Left lung (tissue), 10 donors: ENCODE data around the gene VPS13C. TPM values are rescaled to one million over a fixed set of nuclear protein-coding genes. Genes with fewer than 3 reads are reported as not detected.

ENCODE experiments used
- ATAC-seq: fragments of 200-7000 bp; cut with Tn5 transposase; one replicate; pipeline ENCODE4 v1.9.1; 2020; ENCODE audit warnings: moderate library complexity
- DNase-seq, 4 donors: peaks; one replicate each; pipeline ENCODE4 v3.0.0-alpha.2; 2013 to 2020
- H3K27ac ChIP-seq, 2 donors: fragments of 200-600 bp; sonication (generic) in 1 of 2; one replicate each; pipeline versions ENCODE4 v1.5.0 to v1.8.0; 2020 to 2021
- H3K27me3 ChIP-seq, 2 donors: fragments of 200-600 bp; sonication (generic) in 1 of 2; one replicate each; pipeline versions ENCODE4 v1.5.0 to v1.8.0; 2020 to 2021
- H3K36me3 ChIP-seq, 2 donors: fragments of 200-600 bp; sonication (generic) in 1 of 2; one replicate each; pipeline versions ENCODE4 v1.5.0 to v1.8.0; 2020 to 2021
- H3K4me1 ChIP-seq, 2 donors: fragments of 200-600 bp; one replicate each; pipeline ENCODE4 v1.8.0; 2021
- H3K4me3 ChIP-seq, 2 donors: fragments of 200-600 bp; sonication (generic) in 1 of 2; one replicate each; pipeline versions ENCODE4 v1.5.0 to v1.8.0; 2020 to 2021; ENCODE audit warnings: mild to moderate bottlenecking in 1 of 2
- H3K9me3 ChIP-seq, 2 donors: fragments of 200-600 bp; sonication (generic) in 1 of 2; one replicate each; pipeline versions ENCODE4 v1.5.0 to v1.8.0; 2020 to 2021
- intact Hi-C, 2 donors: fragments of 100-400 bp; cut with DNase I; formaldehyde crosslinking; loops; one replicate each; pipeline versions ENCODE4 v1.11.2 to v1.14.2; 2022
- polyA plus RNA-seq, 6 donors: library from polyadenylated mRNA; unstranded; fragments of 120-200 nt; gene quantifications; one replicate each; pipeline ENCODE4 v1.2.1, GENCODE V29; 2013; ENCODE audit not compliant: insufficient read length in 6 of 6
- total RNA-seq, 2 donors: library from RNA; stranded (reverse); fragmentation: NEBNext Ultra II Directional; extraction: Animal tissue kit (Norgen Biotek cat#: 25700); gene quantifications; one replicate each; pipeline ENCODE4 v1.2.1, GENCODE V29; 2021
- TF ChIP-seq, protein P1 (sequence below), 2 donors: fragments of 200-600 bp; sonication (generic) in 1 of 2; IDR thresholded peaks; one replicate each; pipeline versions ENCODE4 v1.5.0 to v1.8.0; 2021; ENCODE audit warnings: antibody characterized with exemption in 2 of 2
- donor health status: DM: no; HTN: yes; CAD: no.
- donor health status: DM: no; HTN: no; CAD: no.

Gene VPS13C
- total and polyA plus RNA-seq, 8 donors = 54.8 to 96.7 (median 61.4) TPM

DNA sequence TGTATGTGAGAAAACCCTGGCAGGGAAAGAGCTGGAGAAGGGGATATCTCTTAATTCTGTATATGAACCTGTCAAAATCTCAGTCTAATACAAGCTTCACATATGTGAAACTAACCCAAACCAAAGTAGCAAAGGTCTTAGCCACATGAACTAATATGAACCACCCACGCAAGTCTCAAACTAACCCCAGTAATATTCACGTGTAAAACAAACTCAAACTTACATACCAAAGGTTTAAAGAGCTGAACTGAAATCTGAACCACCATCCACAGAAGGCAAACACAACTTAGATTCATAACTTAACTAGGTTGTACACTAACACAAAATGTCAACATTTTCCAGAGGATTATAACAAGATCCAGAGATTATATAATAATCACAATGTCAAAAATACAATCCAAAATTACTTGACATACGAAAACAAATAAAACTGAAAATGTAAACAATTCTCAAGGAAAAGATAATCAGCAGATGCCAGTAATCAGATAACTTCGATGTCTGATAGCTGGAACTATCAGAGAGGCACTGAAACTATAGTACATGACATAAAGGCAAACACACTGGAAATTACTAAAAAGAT is 64.1 kb downstream of the VPS13C start:
- no peak overlapping the region for H3K4me3 ChIP-seq
- no peaks in the 10 kb centered on the region for H3K4me1 ChIP-seq
- intact Hi-C loops = no loop called here
- no peaks in the 10 kb centered on the region for H3K9me3 ChIP-seq
- peaks cover 0 to 32% of the 10 kb centered on the region in 2 donors for H3K36me3 ChIP-seq
- no peak for ATAC-seq
- H3K27me3 ChIP-seq = no peaks in the 10 kb centered on the region
- no peak overlapping the region for H3K27ac ChIP-seq
- TF ChIP-seq, protein P1, sequence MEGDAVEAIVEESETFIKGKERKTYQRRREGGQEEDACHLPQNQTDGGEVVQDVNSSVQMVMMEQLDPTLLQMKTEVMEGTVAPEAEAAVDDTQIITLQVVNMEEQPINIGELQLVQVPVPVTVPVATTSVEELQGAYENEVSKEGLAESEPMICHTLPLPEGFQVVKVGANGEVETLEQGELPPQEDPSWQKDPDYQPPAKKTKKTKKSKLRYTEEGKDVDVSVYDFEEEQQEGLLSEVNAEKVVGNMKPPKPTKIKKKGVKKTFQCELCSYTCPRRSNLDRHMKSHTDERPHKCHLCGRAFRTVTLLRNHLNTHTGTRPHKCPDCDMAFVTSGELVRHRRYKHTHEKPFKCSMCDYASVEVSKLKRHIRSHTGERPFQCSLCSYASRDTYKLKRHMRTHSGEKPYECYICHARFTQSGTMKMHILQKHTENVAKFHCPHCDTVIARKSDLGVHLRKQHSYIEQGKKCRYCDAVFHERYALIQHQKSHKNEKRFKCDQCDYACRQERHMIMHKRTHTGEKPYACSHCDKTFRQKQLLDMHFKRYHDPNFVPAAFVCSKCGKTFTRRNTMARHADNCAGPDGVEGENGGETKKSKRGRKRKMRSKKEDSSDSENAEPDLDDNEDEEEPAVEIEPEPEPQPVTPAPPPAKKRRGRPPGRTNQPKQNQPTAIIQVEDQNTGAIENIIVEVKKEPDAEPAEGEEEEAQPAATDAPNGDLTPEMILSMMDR (IDR thresholded peaks at IDR 0.05) = no peak
- no peak for DNase-seq

- Histone ChIP-seq H3K9me3 (no peaks in the 10 kb centered on the region), H3K4me1 (no peaks in the 10 kb centered on the region), H3K27ac (no peak overlapping the region), H3K36me3 (peaks cover 0 to 42% of the 10 kb centered on the region in 2 donors), H3K27me3 (no peaks in the 10 kb centered on the region), H3K4me3 (no peak overlapping the region)
- intact Hi-C loops = no loop called here
- ATAC-seq = no peak
- TF ChIP-seq, protein P1 (IDR thresholded peaks at IDR 0.05) = no peak
- DNase-seq = no peak
These were observed 66.0 kb downstream of the VPS13C start for GRCh38 chr15:61994216-61994615.

- DNase-seq (no peak), ATAC-seq (no peak)
- Histone ChIP-seq H3K9me3 (no peaks in the 10 kb centered on the region), H3K36me3 (peaks cover 0 to 55% of the 10 kb centered on the region in 2 donors), H3K4me1 (no peaks in the 10 kb centered on the region), H3K27ac (no peak overlapping the region), H3K27me3 (no peaks in the 10 kb centered on the region), H3K4me3 (no peak overlapping the region)
- TF ChIP-seq, protein P1 (IDR thresholded peaks at IDR 0.05) = no peak
- intact Hi-C loops = no loop called here
These were observed 67.7 kb downstream of the VPS13C start for GRCh38 chr15:61992518-61992917.

GRCh38 chr15:61989667-61990066 is 70.6 kb downstream of the VPS13C start:
- TF ChIP-seq, protein P1 (IDR thresholded peaks at IDR 0.05) = no peak
- intact Hi-C loops = no loop called here
- Histone ChIP-seq H3K4me3 (no peak overlapping the region), H3K36me3 (peaks cover 0 to 63% of the 10 kb centered on the region in 2 donors), H3K9me3 (no peaks in the 10 kb centered on the region), H3K27me3 (no peaks in the 10 kb centered on the region), H3K27ac (no peak overlapping the region), H3K4me1 (no peaks in the 10 kb centered on the region)
- ATAC-seq (no peak), DNase-seq (no peak)

- Histone ChIP-seq H3K4me1 (no peaks in the 10 kb centered on the region), H3K27me3 (no peaks in the 10 kb centered on the region), H3K27ac (no peak overlapping the region), H3K4me3 (no peak overlapping the region), H3K36me3 (peaks cover 0 to 78% of the 10 kb centered on the region in 2 donors), H3K9me3 (no peaks in the 10 kb centered on the region)
- DNase-seq (no peak), ATAC-seq (no peak)
- TF ChIP-seq, protein P1 (IDR thresholded peaks at IDR 0.05) = no peak
- intact Hi-C loops = no loop called here
These were observed 72.4 kb downstream of the VPS13C start for GRCh38 chr15:61987824-61988223.
